NCI-H146 (cell line): ENCODE data around the gene ZNF407.
A peak's percentile ranks its signal among the peaks of the same experiment; 100 is the strongest.

Experiments
- DNase-seq: peaks from one replicate; lab custom pipeline; 2025; lab: John Stamatoyannopoulos, UW

The ZNF407 gene

GRCh38 chr18:74679006-74679678, 81.5 kb downstream of the ZNF407 start:
- no peak for DNase-seq

GRCh38 chr18:74679679-74680076, 82.0 kb downstream of the ZNF407 start:
- no peak for DNase-seq

GRCh38 chr18:74682141-74682990, 84.7 kb downstream of the ZNF407 start:
- DNase-seq: no peak

- DNase-seq: no peak
These were observed 85.3 kb downstream of the ZNF407 start for GRCh38 chr18:74682991-74683297.

- no peak for DNase-seq
These were observed 85.9 kb downstream of the ZNF407 start for GRCh38 chr18:74683573-74683972.

GRCh38 chr18:74689251-74689650, 91.6 kb downstream of the ZNF407 start:
- DNase-seq: no peak

GRCh38 chr18:74692367-74693013, 94.8 kb downstream of the ZNF407 start:
- no peak for DNase-seq

- no peak for DNase-seq
These were observed 96.8 kb downstream of the ZNF407 start for GRCh38 chr18:74694436-74694835.

- DNase-seq: no peak
These were observed 97.5 kb downstream of the ZNF407 start for GRCh38 chr18:74695170-74695569.

GRCh38 chr18:74698881-74699280, 101.2 kb downstream of the ZNF407 start:
- no peak for DNase-seq

- no peak for DNase-seq
These were observed 101.8 kb downstream of the ZNF407 start for GRCh38 chr18:74699455-74699854.

GRCh38 chr18:74702950-74703349, 105.3 kb downstream of the ZNF407 start:
- DNase-seq: no peak

- no peak for DNase-seq
These were observed 110.5 kb downstream of the ZNF407 start for GRCh38 chr18:74708169-74708568.

- no peak for DNase-seq
These were observed 111.8 kb downstream of the ZNF407 start for GRCh38 chr18:74709452-74709851.

GRCh38 chr18:74714120-74714519, 116.5 kb downstream of the ZNF407 start:
- no peak for DNase-seq

GRCh38 chr18:74714791-74715190, 117.1 kb downstream of the ZNF407 start:
- DNase-seq: peak; percentile 84

GRCh38 chr18:74715306-74715705, 117.6 kb downstream of the ZNF407 start:
- peak; percentile 52 for DNase-seq

GRCh38 chr18:74715865-74716712, 118.4 kb downstream of the ZNF407 start:
- peak; percentile 56 for DNase-seq

- no peak for DNase-seq
These were observed 120.6 kb downstream of the ZNF407 start for GRCh38 chr18:74718312-74718711.

GRCh38 chr18:74722237-74722636, 124.6 kb downstream of the ZNF407 start:
- no peak for DNase-seq

GRCh38 chr18:74724186-74724585, 126.5 kb downstream of the ZNF407 start:
- no peak for DNase-seq

GRCh38 chr18:74725690-74726089, 128.0 kb downstream of the ZNF407 start:
- DNase-seq: no peak
